Spleen (tissue), 7 donors: ENCODE data around the gene TIGD6.

Experiments
- POLR2A ChIP-seq, 3 donors: fragments of 450-650 bp; IDR thresholded peaks; one replicate each; pipeline ENCODE4 v1.5.1; 2017; ENCODE audit warnings: antibody characterized with exemption in 3 of 3, mild to moderate bottlenecking in 1 of 3
- POLR2AphosphoS5 ChIP-seq, 3 donors: sonication (generic); formaldehyde crosslinking; IDR thresholded peaks; one replicate each; pipeline ENCODE4 v1.5.1; 2017; ENCODE audit warnings: antibody characterized with exemption in 3 of 3
- TF ChIP-seq, protein P1 (sequence below), 11 experiments: fragments of 200-600 bp in 7 of 11; fragments of 450-650 bp in 4 of 11; sonication (generic) in 4 of 11; IDR thresholded peaks in 8 of 11; conservative IDR thresholded peaks in 3 of 11; 1 replicate in 7 of 11; 2 replicates in 4 of 11; pipeline versions ENCODE4 v1.4.0 to v1.8.0; 2016 to 2021; ENCODE audit warnings: antibody characterized with exemption in 11 of 11, inconsistent platforms in 4 of 11, mild to moderate bottlenecking in 1 of 11
- donor health status: DM: no; HTN: no; CAD: no; lungs with moderate emphysema.
- donor health status: DM: no; HTN: no; CAD: no.
- donor health status: DM: no; HTN: no; CAD: no.

- TF ChIP-seq, protein P1, sequence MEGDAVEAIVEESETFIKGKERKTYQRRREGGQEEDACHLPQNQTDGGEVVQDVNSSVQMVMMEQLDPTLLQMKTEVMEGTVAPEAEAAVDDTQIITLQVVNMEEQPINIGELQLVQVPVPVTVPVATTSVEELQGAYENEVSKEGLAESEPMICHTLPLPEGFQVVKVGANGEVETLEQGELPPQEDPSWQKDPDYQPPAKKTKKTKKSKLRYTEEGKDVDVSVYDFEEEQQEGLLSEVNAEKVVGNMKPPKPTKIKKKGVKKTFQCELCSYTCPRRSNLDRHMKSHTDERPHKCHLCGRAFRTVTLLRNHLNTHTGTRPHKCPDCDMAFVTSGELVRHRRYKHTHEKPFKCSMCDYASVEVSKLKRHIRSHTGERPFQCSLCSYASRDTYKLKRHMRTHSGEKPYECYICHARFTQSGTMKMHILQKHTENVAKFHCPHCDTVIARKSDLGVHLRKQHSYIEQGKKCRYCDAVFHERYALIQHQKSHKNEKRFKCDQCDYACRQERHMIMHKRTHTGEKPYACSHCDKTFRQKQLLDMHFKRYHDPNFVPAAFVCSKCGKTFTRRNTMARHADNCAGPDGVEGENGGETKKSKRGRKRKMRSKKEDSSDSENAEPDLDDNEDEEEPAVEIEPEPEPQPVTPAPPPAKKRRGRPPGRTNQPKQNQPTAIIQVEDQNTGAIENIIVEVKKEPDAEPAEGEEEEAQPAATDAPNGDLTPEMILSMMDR (IDR thresholded peaks at IDR 0.05 in 8 of 11, conservative IDR thresholded peaks at IDR 0.05 in 3 of 11): no peak
- no peak for TF ChIP-seq POLR2A (IDR thresholded peaks at IDR 0.05)
- TF ChIP-seq POLR2AphosphoS5 (IDR thresholded peaks at IDR 0.05): no peak
These were observed 36.1 kb upstream of the TIGD6 start for GRCh38 chr5:150036513-150036912.
